Measurements from ENCODE around the gene ACE.

ACE gene

DNA sequence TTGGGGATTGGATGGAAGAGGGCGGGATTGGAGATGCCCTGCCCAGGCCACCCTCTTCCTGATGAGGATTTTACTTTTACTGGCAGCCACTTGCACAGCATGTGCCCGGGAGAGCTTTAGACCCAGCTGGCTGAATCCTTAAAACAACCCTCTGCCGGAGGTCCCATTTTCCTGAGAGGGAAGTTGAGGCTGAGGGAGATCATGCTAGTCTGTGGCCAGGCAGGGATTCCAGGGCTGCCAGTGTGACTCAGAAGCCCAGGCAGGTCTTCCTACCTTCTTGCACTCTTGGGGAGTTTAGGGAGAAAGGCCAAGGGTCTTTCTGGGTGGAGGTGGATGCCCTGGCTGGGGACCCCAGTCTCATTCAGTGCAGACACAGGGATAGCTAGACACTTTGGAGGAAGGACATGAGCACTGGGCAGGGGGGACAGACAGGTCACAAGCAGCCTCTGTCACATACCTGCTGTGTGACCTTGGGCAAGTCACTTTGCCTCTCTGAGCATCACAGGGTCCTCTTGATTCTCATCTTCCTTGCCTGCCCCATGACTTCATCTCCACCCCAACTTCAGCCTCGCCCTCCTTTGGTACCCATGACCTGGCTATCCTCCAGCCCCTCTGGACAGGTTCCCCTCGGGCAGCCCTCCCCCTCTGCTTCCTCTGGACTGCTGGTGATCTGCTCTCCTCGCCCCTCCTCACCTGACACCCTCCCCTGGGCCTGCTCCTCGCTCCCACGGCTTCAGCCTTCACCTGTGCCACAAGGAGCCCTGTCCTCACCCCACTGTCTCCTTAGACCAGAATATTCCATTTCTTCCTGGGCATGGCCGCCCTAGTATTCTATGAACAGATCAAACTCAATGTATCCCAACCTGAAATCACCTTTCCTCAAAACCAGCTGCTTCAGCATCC, 62.1 kb downstream of the ACE start:
- no peak for DNase-seq

DNA sequence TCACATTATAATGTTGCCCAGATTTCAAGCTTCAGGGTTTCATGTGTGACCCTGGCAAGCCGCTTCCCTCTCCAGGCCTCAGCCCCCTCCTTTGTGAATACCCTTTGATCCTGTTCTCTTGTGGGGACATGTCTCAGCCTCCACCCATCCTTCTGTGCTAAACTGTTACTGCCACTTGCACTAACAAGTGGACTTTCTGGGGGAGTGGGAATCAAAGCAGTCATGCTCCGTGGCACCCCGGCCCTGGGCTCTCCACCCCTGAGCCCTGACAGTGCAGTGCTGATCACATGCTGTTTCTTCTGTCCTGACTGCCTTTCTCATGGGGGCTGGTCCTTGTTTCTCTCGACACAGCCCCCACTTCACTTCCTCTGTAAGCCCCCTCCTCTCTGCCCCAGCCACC, 63.7 kb downstream of the ACE start:
- no peak for DNase-seq

DNA sequence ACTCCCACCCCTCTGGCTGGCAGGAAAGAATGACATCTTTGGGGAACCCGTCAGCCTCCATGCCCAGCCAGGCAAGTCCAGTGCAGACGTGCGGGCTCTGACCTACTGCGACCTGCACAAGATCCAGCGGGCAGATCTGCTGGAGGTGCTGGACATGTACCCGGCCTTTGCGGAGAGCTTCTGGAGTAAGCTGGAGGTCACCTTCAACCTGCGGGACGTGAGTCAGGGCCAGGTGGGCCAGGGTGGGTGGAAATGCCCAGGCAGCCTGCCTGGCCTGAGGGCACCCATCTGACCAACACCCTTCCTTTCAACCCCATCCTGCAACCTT, 65.3 kb downstream of the ACE start:
- no peak for DNase-seq

DNA sequence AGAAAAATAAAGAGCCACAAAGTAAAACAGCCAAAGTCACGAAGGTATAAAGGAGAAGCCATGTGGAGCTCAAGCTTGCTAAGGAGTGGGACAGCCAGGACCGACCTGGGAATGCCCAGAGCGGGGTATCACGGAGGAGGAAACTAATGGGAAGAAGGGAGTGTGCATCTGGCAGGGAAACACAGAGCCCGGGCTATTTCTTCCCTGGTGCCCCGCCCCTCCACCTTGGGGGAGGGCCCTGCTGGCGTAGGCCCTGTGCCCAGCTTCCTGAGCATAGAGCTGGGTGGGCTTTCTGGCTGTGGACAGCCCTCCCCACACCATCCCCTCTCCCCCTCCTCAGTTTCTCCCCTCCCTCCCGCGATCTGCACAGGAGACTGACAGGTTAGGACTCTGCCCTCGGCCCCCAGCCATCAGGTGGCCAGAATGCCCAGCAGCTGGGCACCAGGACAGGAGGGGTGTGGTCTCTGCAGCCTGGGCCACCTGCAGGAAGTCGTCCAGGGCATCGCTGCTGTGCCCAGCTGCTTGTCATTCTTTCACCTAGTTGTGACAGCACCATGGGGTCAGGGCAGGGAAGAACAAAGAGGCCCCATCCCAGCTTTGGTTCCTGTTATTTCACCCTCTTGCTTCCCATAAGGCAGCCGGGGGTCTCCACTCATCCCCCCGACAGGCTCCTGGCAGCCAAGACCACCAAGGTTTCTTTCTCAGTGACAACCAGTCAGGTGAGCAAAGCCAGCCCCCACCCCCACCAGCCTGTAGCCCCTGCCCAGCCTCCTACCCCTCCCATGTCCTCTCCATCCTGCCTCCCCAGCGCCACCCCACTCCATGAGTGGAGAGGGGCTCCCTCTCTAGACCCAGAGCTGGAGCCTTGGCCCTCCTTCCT, 66.3 kb downstream of the ACE start:
- DNase-seq = no peak

DNA sequence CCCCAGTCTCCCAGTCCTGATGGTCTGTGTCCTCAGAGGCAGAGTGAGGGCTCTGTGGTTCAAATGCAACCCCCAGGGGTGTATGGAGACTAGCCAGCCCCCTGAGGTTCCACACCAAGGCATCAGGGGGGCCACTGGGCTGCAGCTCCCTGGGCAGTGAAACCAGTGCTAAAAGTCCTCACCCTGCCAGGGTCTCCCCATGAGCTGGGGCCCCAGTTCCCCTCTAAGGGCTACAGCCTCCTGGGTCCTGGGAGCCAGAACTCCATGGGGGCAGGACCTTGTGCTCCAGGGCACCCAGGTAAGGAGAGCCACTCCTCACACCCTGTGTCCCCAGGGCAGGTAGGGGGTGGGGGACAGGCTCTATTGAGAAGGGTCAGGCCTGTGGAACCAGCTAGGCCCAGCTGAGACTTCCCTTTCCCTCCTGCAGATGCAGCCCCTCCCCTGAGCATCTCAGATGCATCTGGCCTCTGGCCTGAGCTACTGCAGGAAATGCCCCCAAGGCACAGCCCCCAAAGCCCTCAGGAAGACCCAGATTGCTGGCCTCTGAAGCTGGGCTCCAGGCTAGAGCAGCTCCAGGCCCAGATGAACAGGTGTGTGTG, 67.1 kb downstream of the ACE start:
- DNase-seq = no peak

DNA sequence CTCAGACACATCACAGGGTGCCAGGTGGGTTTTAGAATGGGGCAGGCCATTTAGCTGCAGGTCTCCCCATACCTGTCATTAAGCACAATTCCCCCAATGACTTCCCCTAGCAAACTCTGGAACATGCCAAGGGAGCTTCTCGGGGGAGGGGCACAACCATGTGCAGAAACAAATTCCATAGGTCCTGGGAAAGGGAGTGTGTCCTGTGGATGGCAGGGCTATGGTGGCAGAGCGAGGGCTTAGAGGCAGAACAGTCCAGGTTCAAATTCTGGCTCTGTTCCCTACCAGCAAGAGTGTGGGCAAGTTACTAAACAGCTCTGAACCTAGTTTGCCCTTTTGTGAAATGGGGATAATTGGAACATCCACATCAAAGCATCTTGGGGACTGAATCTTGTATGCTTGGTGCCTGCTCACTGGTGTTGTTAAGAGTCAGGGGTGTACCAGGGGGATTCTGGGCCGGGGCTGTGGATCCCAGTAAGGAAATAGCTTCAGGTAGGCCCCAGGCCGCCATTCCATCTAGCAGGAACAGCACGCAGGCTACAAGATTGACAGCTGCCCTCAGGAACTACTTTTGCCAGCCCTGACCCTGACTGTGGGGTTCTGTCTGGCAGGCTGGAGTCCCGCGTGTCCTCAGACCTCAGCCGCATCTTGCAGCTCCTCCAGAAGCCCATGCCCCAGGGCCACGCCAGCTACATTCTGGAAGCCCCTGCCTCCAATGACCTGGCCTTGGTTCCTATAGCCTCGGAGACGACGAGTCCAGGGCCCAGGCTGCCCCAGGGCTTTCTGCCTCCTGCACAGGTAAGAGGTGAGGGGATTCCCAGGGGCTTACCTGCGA, 67.8 kb downstream of the ACE start:
- DNase-seq = no peak

DNA sequence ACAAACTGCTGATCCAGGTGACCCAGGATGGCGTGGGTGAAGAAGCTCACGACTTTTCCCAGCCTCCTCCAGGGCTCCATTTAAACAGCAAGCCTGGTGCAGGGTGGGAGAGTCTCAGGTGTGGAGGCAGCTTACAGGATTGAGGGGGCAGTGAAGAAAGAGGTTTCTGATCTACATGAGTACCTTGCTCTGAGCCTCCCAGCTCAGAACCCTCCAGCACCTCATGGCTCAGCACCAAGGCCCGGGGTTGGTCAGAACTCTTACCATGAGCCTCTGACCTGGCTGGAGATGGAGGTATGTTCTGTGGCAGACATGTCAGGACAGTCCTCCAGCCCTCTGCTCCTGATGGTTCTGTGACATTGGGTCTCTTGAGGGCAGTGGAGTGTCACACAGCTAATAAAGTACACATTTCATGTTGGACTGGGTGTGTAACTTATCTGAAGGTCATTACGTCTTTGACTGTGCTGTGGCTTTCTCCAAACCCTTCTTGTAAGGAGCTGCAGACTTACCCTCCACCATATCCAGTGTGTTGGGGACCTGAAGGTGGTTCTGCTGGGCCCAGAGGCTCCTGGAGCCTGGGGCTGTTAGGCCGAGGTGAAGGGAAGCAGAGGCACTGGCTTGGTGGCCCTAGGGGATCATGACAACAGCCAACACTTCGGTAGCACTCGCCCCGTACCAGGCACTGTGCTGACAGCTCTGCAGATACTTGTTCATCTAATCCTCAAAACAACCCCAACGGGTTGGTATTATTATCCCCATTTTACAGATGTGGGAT, 69.6 kb downstream of the ACE start:
- no peak for DNase-seq

DNA sequence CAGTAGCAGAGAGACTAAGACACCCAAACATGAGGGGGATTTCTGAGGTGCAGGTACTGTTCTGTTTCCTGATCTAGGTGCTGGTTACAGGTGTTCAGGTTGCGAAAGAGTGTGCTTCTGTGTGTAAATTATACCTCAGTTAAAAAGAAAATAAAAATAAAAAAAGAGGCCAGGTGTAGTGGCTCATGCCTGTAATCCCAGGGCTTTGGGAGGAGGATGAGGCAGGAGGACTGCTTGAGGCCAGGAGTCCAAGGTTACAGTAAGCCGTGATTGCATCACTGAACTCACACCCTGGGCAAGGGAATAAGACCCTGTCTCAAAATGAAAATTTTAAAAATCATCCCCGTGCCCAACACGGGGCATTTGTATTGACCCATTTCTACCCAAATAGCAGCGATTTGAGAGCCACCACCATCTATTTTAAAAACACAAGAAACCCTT, 70.2 kb downstream of the ACE start:
- DNase-seq = no peak

All from CD4-positive, alpha-beta T cell treated with Interleukin-21 for 1 hour (primary cell).